NCI-H2227 (cell line): ENCODE results near the gene PPHLN1.

Experiments used
- DNase-seq: peaks from one replicate; lab custom pipeline; 2025; ENCODE audit not compliant: unreplicated experiment; lab: John Stamatoyannopoulos, UW

PPHLN1 gene

GRCh38 chr12:42432517-42433140 is 106.7 kb downstream of the PPHLN1 start:
- DNase-seq = no peak

GRCh38 chr12:42440608-42441007 is 114.6 kb downstream of the PPHLN1 start:
- DNase-seq = no peak

GRCh38 chr12:42442311-42442759 is 116.4 kb downstream of the PPHLN1 start:
- no peak for DNase-seq

GRCh38 chr12:42442888-42443287 is 116.9 kb downstream of the PPHLN1 start:
- no peak for DNase-seq

- DNase-seq = no peak
These were observed 118.4 kb downstream of the PPHLN1 start for GRCh38 chr12:42444192-42444943.

- no peak for DNase-seq
These were observed 119.9 kb downstream of the PPHLN1 start for GRCh38 chr12:42445891-42446290.

- DNase-seq = no peak
These were observed 120.8 kb downstream of the PPHLN1 start for GRCh38 chr12:42446761-42447160.

GRCh38 chr12:42447371-42447786 is 121.4 kb downstream of the PPHLN1 start:
- DNase-seq = no peak

GRCh38 chr12:42448841-42449240 is 122.9 kb downstream of the PPHLN1 start:
- no peak for DNase-seq

- no peak for DNase-seq
These were observed 124.3 kb downstream of the PPHLN1 start for GRCh38 chr12:42450248-42450647.

GRCh38 chr12:42458575-42458974 is 132.6 kb downstream of the PPHLN1 start:
- DNase-seq = no peak

GRCh38 chr12:42459336-42459847 is 133.4 kb downstream of the PPHLN1 start:
- no peak for DNase-seq

- no peak for DNase-seq
These were observed 136.5 kb downstream of the PPHLN1 start for GRCh38 chr12:42462486-42462885.

- DNase-seq = no peak
These were observed 137.7 kb downstream of the PPHLN1 start for GRCh38 chr12:42463671-42464070.

GRCh38 chr12:42468341-42468821 is 142.4 kb downstream of the PPHLN1 start:
- no peak for DNase-seq

GRCh38 chr12:42468921-42469320 is 143.0 kb downstream of the PPHLN1 start:
- no peak for DNase-seq

- no peak for DNase-seq
These were observed 143.6 kb downstream of the PPHLN1 start for GRCh38 chr12:42469355-42470175.

GRCh38 chr12:42472376-42472775 is 146.4 kb downstream of the PPHLN1 start:
- DNase-seq = no peak

- no peak for DNase-seq
These were observed 147.2 kb downstream of the PPHLN1 start for GRCh38 chr12:42473130-42473529.

- no peak for DNase-seq
These were observed 147.6 kb downstream of the PPHLN1 start for GRCh38 chr12:42473561-42473960.

- no peak for DNase-seq
These were observed 148.4 kb downstream of the PPHLN1 start for GRCh38 chr12:42474391-42474790.
